GM19397 (cell line): Measurements from ENCODE around the gene P2RY2.

Source experiments
- ATAC-seq: cut with Tn5 transposase; IDR thresholded peaks from one replicate; pipeline ENCODE4 v1.9.1; 2021; ENCODE audit warnings: mild to moderate bottlenecking, moderate library complexity; ENCODE audit not compliant: unreplicated experiment

P2RY2 gene

GRCh38 chr11:73218106-73218829, at the start of gene P2RY2:
TSS of gene P2RY2 (plus strand) at chr11:73218281. CDS start at chr11:73234160, 15,879 bp downstream.
- ATAC-seq: no peak

- ATAC-seq: no peak
These were observed 49.0 kb upstream of the P2RY2 start for GRCh38 chr11:73168925-73169579.

GRCh38 chr11:73170140-73170539, 47.9 kb upstream of the P2RY2 start:
- no peak for ATAC-seq

GRCh38 chr11:73171436-73172161, 46.5 kb upstream of the P2RY2 start:
- no peak for ATAC-seq

GRCh38 chr11:73172992-73173656, 45.0 kb upstream of the P2RY2 start:
- no peak for ATAC-seq

- no peak for ATAC-seq
These were observed 44.2 kb upstream of the P2RY2 start for GRCh38 chr11:73173755-73174494.

- no peak for ATAC-seq
These were observed 43.6 kb upstream of the P2RY2 start for GRCh38 chr11:73174495-73174791.

- ATAC-seq: no peak
These were observed 42.4 kb upstream of the P2RY2 start for GRCh38 chr11:73175551-73176144.

GRCh38 chr11:73176145-73176873, 41.8 kb upstream of the P2RY2 start:
- no peak for ATAC-seq

- ATAC-seq: no peak
These were observed 41.3 kb upstream of the P2RY2 start for GRCh38 chr11:73176874-73177155.

GRCh38 chr11:73177380-73177777, 40.7 kb upstream of the P2RY2 start:
- no peak for ATAC-seq

GRCh38 chr11:73177778-73178539, 40.1 kb upstream of the P2RY2 start:
- no peak for ATAC-seq

- ATAC-seq: no peak
These were observed 39.4 kb upstream of the P2RY2 start for GRCh38 chr11:73178681-73179080.

GRCh38 chr11:73182824-73183321, 35.2 kb upstream of the P2RY2 start:
- ATAC-seq: no peak

- ATAC-seq: no peak
These were observed 33.0 kb upstream of the P2RY2 start for GRCh38 chr11:73184953-73185671.

GRCh38 chr11:73185680-73186293, 32.3 kb upstream of the P2RY2 start:
- no peak for ATAC-seq

- ATAC-seq: no peak
These were observed 31.7 kb upstream of the P2RY2 start for GRCh38 chr11:73186294-73186850.

- no peak for ATAC-seq
These were observed 31.2 kb upstream of the P2RY2 start for GRCh38 chr11:73186886-73187285.
